Breast epithelium (tissue), 3 donors: ENCODE results near the gene AGXT2.

Experiments used
- CTCF ChIP-seq, 3 donors: fragments of 450-650 bp; IDR thresholded peaks; one replicate each; pipeline ENCODE4 v1.5.1; 2016 to 2017; ENCODE audit warnings: antibody characterized with exemption in 3 of 3, mild to moderate bottlenecking in 3 of 3, moderate library complexity in 3 of 3
- POLR2A ChIP-seq: fragments of 450-650 bp; IDR thresholded peaks from one replicate; pipeline ENCODE4 v1.6.1; 2016; ENCODE audit warnings: antibody characterized with exemption, mild to moderate bottlenecking, moderate library complexity

- TF ChIP-seq CTCF (IDR thresholded peaks at IDR 0.05) (no peak), POLR2A (no peak)
These were observed 12.5 kb upstream of the AGXT2 start for GRCh38 chr5:35060236-35060635.
